Skin of body (tissue), 2 donors: ENCODE results near the gene UMAD1. TPM values are rescaled to one million over a fixed set of nuclear protein-coding genes. Genes with fewer than 3 reads are reported as not detected.
"Not testable (repeated sequence)": the region's sequence is repeated elsewhere in the genome, so short reads cannot be mapped to it uniquely, and the experiment has no call there.

Experiments used
- DNase-seq: peaks from one replicate; lab custom pipeline; 2025; lab: John Stamatoyannopoulos, UW
- total RNA-seq: library from RNA; depleted of rRNA; stranded (reverse); fragments of >200 nt; gene quantifications from one replicate; pipeline ENCODE4 v1.2.3, GENCODE V29; 2014

UMAD1 gene
- total RNA-seq, 1 donor from 2014 or later = 8.5 TPM

DNA sequence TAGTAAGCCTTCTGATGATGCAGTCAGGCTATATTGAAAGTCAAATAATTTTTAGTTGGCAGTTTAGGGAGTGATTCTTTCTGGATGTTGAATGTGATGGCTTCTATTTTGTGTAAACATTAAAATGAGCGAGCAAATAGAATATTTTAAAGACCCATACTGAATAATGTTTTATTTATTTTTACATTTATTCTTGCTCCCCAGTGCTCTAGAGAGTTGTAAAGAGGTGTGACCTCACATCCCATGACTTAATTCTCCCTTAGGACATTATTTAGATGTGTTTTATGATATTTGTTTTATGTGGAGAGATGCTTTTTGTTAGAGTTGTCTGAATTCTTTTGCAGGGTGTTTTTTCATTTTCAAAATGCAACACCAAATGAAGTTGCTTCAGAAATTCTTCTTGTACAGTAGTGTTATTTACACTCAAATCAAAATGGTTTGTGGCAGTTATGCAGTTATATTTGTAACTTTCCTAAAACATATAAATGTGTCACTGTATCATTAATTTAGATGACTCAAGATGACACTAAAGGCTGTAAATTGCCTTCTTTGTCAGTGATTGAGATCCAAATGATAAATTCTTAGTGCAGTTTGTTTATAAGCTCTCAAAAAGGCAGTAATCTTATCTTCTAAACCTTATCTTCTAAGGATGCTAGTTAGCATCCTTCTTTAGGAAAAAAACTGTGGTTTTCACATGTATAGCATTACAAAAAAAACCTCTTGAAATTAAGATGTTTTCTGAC, 12.4 kb downstream of the UMAD1 start:
- no peak for DNase-seq

- DNase-seq = no peak
These were observed 13.1 kb downstream of the UMAD1 start for GRCh38 chr7:7653593-7654187.

DNA sequence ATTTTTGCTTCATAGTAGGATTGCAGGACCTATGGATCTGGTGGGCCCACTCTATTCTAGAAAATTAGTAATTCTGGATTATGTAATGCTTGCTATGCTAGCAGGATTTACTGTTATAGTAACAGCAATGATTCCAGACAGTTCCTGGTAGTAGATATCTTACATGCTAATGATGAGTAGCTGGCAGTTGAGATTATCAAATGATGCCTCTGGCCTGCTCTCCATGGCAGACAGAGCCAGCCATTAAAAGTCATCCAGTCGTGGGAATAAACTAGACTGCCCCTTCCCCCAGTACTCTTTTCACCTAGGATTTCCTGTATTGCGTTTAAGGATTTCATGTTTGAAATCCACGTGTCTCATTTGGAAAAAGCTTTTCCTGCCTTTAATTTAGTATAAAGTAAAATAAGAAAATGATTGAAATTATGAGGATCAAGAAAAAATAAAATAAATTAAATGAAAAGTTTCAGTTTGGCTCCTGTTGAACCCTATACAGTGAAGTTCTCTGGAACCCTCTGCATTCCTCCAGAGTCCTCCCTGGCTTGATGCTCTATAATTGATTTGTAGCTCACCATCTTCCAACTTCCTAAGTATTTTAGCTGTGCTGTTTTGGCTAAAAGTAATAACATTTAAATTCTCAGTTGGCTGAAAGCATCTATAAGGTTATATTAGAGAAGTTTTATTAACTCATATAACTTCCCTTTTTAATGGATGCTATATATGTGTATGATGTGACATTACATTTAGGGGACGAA, 14.6 kb downstream of the UMAD1 start:
- DNase-seq = no peak

DNA sequence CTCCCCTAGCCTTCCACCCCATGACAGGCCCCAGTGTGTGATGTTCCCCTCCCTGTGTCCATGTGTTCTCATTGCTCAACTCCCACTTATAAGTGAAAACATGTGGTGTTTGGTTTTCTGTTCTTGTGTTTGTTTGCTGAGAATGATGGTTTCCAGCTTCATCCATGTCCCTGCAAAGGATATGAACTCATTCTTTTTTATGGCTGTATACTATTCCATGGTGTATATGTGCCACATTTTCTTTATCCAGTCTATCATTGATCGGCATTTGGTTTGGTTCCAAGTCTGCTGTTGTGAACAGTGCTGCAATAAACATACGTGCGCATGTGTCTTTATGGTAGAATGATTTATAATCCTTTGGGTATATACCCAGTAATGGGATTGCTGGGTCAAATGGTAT, 15.9 kb downstream of the UMAD1 start:
- not testable (repeated sequence) for DNase-seq

DNA sequence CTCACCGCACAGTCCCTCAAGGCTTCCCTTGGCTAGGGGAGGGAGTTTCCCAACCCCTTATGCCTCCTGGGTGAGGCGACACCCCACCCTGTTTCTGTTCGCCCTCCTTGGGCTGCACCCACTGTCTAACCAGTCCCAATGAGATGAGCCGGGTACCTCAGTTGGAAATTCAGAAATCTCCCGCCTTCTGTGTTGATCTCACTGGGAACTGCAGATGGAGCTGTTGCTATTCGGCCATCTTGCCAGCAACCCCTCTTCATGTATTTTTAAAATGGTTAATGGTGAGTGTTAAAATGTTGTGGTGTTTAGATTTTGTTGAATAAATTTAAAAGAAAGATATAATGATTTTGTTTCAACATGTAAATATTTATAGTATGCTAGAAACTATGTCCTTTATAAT, 22.0 kb downstream of the UMAD1 start:
- no peak for DNase-seq

GRCh38 chr7:7664291-7664690, 23.7 kb downstream of the UMAD1 start:
- DNase-seq = no peak

GRCh38 chr7:7665031-7665430, 24.5 kb downstream of the UMAD1 start:
- no peak for DNase-seq

DNA sequence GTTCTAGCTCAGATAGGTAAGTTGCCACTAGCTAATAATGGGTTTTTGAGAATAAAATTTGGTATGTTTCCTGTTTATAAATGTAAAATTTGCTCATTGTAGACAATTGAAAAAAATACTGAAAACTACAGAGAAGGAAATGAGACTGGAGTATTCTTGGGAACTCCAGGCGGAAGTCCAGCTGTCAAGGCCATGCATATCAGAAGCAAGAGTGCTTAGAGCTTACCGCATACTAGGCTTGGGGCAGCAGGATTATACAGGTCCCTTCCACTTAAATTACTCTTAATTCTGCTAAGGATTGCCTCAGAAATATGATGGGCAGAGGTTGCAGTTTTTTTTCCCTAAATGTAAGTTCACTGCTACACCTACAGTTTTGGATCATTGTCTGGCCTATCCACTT, 26.6 kb downstream of the UMAD1 start:
- DNase-seq = no peak

DNA sequence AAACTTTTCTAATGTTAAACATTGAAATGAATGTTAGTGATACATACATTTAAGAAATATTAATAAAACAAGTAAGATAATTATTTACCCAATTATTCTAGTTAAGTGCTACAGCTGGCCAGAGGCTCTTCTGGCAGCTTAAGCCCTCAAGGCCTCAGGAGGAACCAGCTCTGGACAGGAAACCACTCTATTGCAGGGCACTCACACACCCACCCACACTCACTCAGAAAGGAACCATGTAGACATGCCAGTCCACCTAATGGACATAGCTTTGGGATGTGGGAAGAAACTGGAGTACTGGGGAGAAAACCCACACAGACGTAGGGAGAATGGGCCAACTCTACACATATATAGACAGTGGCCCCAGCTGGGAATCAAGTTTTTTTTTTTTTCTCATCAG, 28.2 kb downstream of the UMAD1 start:
- DNase-seq = no peak

- no peak for DNase-seq
These were observed 29.9 kb downstream of the UMAD1 start for GRCh38 chr7:7670490-7670889.

GRCh38 chr7:7671361-7671760, 30.8 kb downstream of the UMAD1 start:
- no peak for DNase-seq

GRCh38 chr7:7672545-7673239, 32.1 kb downstream of the UMAD1 start:
- no peak for DNase-seq

- no peak for DNase-seq
These were observed 32.6 kb downstream of the UMAD1 start for GRCh38 chr7:7673240-7673550.

- no peak for DNase-seq
These were observed 35.1 kb downstream of the UMAD1 start for GRCh38 chr7:7675686-7676085.

- DNase-seq = not testable (repeated sequence)
These were observed 39.1 kb downstream of the UMAD1 start for GRCh38 chr7:7679640-7680039.

GRCh38 chr7:7681191-7681935, 40.8 kb downstream of the UMAD1 start:
- DNase-seq = peak; percentile 54

GRCh38 chr7:7681936-7682329, 41.4 kb downstream of the UMAD1 start:
- no peak for DNase-seq

DNA sequence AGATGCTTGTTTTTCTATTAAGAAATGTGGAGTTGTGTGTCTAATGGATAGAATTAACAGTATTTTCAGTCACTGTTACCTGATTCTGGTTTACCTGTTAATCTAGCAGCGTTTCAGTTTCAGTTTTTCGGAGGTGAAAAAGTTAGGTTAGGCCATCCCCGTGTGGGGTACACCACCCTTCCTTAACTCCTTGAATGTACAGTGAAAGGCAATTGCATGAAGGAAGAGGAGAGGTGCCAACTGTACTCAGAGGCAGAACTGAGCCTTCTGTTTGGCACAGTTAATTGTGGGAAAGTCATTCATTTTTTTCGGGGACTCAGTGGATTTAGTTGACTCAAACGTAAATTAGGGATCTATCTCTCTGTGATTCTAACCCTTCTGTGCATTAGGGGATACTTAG, 42.3 kb downstream of the UMAD1 start:
- no peak for DNase-seq

- DNase-seq = no peak
These were observed 46.4 kb downstream of the UMAD1 start for GRCh38 chr7:7686811-7687508.

- DNase-seq = no peak
These were observed 47.2 kb downstream of the UMAD1 start for GRCh38 chr7:7687800-7688199.

DNA sequence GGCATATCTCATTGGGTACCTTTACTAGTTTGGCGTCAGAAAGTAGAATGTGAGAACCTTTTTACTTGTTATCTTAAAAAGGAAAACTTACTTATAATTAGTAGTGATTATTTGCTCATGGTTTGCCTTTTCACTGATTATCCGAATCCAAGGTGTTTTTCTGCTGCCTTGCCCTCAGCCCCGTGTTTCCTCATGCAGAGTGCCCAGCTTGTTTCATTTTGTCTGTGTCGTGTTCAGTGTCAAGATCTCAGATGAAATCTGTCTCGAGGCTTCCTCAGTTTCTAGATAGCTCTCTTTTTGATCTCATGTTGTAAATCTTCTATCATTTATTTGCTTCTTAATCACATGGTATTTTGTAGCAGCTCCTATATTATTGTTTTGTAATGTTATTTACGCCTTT, 47.8 kb downstream of the UMAD1 start:
- DNase-seq = no peak
